Myocyte (in vitro differentiated cells): Measurements from ENCODE around the gene PNKD. TPM values are rescaled to one million over a fixed set of nuclear protein-coding genes. Genes with fewer than 3 reads are reported as not detected.
A peak's percentile ranks its signal among the peaks of the same experiment; 100 is the strongest.
"Not testable (repeated sequence)": the region's sequence is repeated elsewhere in the genome, so short reads cannot be mapped to it uniquely, and the experiment has no call there.

ENCODE experiments used
- DNase-seq: peaks from one replicate; pipeline ENCODE4 v3.0.0-alpha.2; 2012; ENCODE audit warnings: low read depth
- total RNA-seq: library from RNA; depleted of rRNA; stranded (reverse); fragments of >200 nt; gene quantifications from 2 replicates; pipeline ENCODE4 v1.2.3, GENCODE V29; 2014

The PNKD gene
- total RNA-seq, 1 donor from 2014 or later = 30.6 TPM

GRCh38 chr2:218291318-218292047 is 21.2 kb downstream of the PNKD start:
- no peak for DNase-seq

GRCh38 chr2:218292048-218293014 is 22.0 kb downstream of the PNKD start, which contains the start of gene TMBIM1:
TSS of gene TMBIM1 (minus strand) at chr2:218292503. CDS start at chr2:218282141, 10,362 bp downstream.
- peak; percentile 79 for DNase-seq

GRCh38 chr2:218293715-218294429 is 23.6 kb downstream of the PNKD start:
- no peak for DNase-seq

- DNase-seq = no peak
These were observed 24.2 kb downstream of the PNKD start for GRCh38 chr2:218294430-218295022.

DNA sequence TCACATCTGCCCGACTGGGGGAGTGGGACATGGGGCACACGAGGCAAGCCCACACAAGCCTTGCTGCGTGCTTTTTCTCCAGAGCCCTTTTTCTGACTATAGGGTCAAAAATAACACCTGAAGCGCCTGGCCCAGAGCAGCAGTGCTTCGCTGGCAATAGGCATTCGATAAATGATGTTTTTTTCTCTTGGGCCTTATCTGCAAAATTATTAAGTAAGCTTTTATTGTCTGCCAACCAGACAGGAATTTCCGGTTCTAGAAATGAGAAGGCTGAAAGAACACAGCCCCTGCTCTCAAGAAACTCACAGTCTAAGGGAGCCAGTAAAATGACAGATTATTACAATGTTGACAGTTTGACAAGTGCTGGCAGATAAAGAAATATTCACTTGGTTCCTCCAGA is 24.7 kb downstream of the PNKD start:
- no peak for DNase-seq

DNA sequence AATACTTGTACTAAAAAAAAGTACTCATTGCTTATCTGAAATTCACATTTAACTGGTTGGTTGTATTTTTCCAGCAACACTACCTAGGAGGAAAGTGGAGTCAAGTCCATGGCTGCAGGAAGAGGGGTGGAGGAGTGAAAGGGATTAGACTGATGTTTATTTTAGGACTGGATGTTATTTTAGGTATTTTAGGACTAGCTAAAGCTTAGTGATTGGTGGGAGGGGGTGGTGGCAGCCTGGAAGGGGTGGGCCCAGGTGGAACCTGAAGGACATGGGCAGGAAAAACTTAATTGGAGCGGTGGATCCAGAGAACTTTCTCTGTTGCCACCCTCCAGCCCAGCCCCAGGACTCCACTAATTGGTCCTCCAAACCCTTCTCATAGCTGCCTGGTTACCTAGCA is 25.9 kb downstream of the PNKD start:
- no peak for DNase-seq

DNA sequence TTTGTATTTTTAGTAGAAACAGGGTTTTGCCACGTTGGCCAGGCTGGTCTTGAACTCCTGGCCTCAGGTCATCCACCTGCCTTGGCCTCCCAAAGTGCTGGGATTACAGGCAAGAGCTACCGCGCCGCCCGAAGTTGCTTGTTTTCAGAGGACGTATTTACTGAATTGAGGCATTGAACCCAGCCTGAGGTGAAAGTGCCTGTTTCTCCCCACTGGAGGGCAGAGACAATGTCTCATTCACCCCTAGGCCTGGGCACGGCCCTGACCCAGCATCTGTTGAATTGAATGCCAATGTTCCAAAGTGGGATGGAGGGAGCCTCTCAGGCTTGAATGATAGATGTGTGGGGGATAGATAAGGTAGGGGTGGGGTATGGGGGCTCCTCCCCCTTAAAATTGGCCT is 26.5 kb downstream of the PNKD start:
- no peak for DNase-seq

- no peak for DNase-seq
These were observed 28.1 kb downstream of the PNKD start for GRCh38 chr2:218298314-218298875.

DNA sequence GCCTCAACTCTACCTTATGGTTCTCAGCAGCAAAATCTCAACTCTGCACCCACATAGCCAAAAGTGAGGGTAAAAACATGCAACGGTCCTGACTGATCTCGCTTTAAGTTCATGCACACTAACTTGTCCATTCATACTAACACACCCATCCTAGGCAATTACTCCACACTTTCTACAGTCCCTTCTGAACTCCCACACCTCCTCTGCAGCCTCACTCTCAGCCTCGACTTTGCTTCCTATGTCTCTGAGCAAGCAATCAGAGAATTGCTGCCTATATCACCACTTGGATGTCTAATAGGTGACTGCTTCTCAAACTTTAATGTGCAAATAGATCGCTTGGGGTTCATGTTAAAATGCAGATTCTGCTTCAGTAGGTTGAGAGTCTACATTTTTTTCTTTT is 29.8 kb downstream of the PNKD start:
- no peak for DNase-seq

DNA sequence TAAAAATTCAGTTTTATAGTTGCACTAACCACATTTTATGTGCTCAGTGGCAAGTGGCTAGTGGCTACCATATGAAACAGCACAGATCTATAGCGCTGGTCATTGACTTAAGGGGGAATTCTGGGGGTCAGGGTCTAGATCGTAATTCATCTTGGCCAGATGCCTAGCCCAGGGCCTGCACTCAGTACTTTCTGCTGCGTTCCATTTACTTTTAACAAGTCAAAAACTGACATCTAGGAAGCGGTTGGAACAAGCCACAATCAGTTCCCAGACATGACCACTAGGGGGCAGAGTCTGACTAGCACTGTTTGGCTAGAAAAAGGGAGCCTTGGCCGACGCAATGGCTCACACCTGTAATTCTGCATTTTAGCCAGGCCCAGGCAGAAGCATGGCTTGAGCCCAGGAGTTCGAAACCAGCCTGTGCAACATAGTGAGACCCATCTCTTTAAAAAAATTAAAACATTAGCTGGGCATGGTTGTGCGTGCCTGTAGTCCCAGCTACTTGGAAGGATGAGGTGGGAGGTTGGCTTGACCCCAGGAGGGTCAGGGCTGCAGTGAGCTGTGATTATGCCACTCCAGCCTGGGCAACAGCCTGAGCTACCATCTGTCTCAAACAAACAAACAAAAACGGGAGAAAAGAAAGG is 31.0 kb downstream of the PNKD start:
- peak; percentile 84 for DNase-seq

- DNase-seq = no peak
These were observed 35.1 kb downstream of the PNKD start for GRCh38 chr2:218305383-218305782.

DNA sequence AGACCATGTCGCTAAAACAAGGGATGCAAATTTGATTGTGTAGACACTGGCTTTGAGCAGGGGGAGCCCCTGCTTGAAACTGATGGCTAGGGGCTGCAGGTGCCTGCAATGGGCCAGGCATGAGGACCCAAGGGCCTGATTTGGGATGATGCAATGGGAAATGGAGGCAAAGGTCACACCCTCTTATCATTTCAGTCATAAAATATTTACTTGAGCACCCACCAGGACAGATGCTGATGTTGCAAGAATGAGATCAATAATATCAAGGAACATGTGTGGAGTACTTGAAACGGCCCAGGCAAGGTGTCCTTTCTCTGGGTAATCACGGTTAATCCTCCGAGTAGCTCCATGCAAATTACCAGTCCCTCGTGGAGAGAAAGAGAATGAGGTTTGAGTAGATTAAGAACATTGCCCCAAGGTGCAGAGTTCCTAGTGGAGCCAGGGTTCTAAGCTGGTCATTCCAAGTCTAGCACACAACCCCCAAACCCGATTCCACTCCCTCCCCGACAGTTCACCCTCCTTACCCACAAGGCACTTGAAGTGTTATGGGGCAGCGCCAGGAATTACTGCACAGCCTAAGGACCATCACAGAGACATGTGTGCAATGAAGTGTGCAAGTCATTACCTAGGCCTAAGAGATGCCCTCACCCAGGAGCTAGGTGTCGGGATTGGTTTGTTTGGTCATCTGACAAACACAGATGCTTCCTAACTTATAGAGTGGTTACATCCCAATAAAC is 36.0 kb downstream of the PNKD start:
- no peak for DNase-seq

DNA sequence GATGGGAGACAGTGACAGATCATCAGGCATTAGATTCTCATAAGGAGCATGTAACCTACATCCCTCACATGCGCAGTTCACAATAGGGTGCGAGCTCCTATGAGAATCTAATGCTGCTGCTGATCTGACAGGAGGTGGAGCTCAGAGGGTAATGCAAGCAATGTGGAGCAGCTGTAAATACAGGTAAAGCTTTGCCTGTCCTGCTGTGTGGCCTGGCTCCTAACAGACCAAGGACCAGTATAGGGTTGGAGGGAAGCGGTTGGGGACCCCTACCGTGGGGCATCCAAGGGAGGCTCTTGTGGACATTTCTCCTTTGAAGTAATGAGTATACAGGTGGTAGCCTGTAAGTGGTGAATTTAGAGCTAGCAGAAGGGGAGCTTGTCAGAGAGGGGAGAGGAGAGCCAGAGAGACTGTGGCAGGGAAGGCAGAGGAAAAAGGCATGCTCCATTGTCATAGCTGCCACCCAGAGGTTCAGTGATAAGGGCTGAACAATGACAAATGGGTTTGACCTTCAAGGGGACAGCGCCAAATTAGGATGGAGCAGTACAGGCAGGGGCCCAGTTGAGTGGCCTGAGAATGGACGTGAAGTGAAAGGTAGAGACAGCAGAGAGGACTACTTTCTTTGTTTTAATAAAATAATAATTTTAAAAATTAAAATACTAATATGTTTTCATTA is 37.2 kb downstream of the PNKD start:
- no peak for DNase-seq

DNA sequence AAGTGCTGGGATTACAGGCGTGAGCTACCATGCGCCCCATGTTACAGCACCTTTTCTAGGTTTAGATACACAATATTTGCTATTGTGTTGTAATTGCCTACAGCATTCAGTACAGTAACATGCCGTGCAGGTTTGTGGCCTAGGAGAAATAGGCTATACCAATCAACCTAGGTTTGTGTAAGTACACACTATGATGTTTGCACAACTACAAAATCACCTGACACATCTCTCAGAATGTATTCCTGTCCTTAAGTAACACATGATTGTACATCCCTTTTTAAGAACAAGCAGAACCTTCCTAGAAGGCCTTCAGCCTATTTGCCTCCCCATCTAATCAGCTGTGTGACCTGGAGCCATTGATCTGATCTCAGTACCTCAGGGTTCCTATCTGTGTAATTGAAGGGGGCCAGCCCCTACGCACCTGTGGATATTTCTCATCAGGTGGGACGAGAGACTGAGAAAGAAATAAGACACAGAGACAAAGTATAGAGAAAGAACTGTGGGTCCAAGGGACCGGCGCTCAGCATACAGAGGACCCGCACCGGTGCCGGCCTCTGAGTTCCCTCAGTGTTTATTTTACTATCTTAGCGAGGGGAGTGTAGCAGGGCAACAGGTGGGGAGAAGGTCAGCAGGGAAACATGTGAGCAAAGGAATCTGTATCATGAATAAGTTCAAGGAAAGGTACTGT is 40.7 kb downstream of the PNKD start:
- DNase-seq = no peak

DNA sequence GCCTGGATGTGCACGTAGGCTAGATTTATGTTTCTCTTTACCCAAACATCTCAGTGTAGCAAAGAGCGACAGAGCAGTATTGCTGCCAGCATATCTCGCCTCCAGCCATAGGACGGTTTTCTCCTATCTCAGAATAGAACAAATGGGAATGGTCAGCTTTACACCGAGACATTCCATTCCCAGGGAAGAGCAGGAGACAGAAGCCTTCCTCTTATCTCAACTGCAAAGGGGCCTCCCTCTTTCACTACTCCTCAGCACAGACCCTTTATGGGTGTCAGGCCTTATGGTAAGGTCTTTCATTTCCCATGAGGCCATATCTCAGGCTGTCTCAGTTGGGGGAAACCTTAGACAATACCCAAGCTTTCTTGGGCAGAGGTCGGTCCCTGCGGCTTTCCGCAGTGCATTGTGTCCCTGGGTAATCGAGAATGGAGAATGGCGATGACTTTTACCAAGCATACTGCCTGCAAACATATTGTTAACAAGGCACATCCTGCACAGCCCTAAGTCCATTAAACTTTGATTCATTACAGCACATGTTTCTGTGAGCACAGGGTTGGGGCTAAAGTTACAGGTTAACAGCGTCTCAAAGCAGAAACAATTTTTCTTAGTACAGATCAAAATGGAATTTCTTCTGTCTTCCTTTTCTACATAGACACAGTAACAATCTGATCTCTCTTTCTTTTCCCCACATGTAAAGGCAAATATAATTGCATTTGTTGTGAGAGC is 41.4 kb downstream of the PNKD start:
- DNase-seq = not testable (repeated sequence)

- no peak for DNase-seq
These were observed 42.0 kb downstream of the PNKD start for GRCh38 chr2:218312267-218312756.

GRCh38 chr2:218313356-218313755 is 43.0 kb downstream of the PNKD start:
- no peak for DNase-seq

DNA sequence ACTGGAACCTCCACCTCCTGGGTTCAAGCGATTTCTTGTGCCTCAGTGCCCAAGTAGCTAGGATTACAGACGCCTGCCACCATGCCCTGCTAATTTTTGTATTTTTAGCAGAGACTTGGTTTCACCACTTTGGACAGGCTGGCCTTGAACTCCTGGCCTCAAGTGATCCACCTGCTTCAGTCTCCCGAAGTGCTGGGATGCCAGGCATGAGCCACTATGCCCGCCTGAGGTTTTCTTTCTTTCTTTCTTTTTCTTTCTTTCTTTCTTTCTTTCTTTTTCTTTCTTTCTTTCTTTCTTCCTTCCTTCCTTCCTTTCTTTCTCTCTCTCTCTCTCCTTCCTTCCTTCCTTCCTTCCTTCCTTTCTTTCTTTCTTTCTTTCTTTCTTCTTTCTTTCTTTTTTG is 44.4 kb downstream of the PNKD start:
- DNase-seq = not testable (repeated sequence)
